ENCODE measurements around the gene GRM4.

- TF ChIP-seq POLR2AphosphoS5 (IDR thresholded peaks at IDR 0.05) (no peak), CTCF (IDR thresholded peaks at IDR 0.05 in 8 of 11, conservative IDR thresholded peaks at IDR 0.05 in 3 of 11) (no peak), POLR2A (IDR thresholded peaks at IDR 0.05) (no peak)
Observed at GRCh38 chr6:34103321-34103720, 42.6 kb downstream of the GRM4 start.
